Peyer's patch (tissue), 4 donors: ENCODE results near the gene SPSB2. TPM values are rescaled to one million over a fixed set of nuclear protein-coding genes. Genes with fewer than 3 reads are reported as not detected.
A peak's percentile ranks its signal among the peaks of the same experiment; 100 is the strongest.

Experiments used
- DNase-seq, 3 donors: peaks; one replicate each; pipeline ENCODE4 v3.0.0-alpha.2; 2017 to 2019
- H3K27ac ChIP-seq, 4 donors: fragments of 200-600 bp; sonication (generic); one replicate each; pipeline ENCODE4 v1.5.1; 2016 to 2019
- H3K27me3 ChIP-seq, 2 donors: fragments of 200-600 bp; sonication (generic); one replicate each; pipeline ENCODE4 v1.5.1; 2019
- H3K36me3 ChIP-seq, 3 donors: fragments of 200-600 bp; sonication (generic); one replicate each; pipeline ENCODE4 v1.5.1; 2016 to 2019
- H3K4me1 ChIP-seq, 4 donors: fragments of 200-600 bp; sonication (generic); one replicate each; pipeline ENCODE4 v1.5.1; 2016 to 2019
- H3K4me3 ChIP-seq, 4 donors: fragments of 200-600 bp; sonication (generic); 1 replicate in 3 of 4; 2 replicates in 1 of 4; pipeline ENCODE4 v1.5.1; 2016 to 2019; ENCODE audit warnings: mild to moderate bottlenecking in 1 of 4
- H3K9me3 ChIP-seq, 4 donors: fragments of 200-600 bp; sonication (generic); one replicate each; pipeline ENCODE4 v1.5.1; 2016 to 2019; ENCODE audit warnings: mild to moderate bottlenecking in 1 of 4
- CTCF ChIP-seq, 6 experiments: fragments of 450-650 bp in 4 of 6; fragments of 200-600 bp in 2 of 6; sonication (generic) in 1 of 6; IDR thresholded peaks; one replicate each; pipeline ENCODE4 v1.5.1; 2017 to 2019; ENCODE audit warnings: antibody characterized with exemption in 6 of 6, mild to moderate bottlenecking in 3 of 6, moderate library complexity in 1 of 6
- POLR2A ChIP-seq, 2 donors: fragments of 450-650 bp; IDR thresholded peaks; one replicate each; pipeline ENCODE4 v1.5.1; 2017; ENCODE audit warnings: antibody characterized with exemption in 2 of 2, mild to moderate bottlenecking in 2 of 2, moderate library complexity in 2 of 2
- total RNA-seq, 4 donors: library from RNA; depleted of rRNA; stranded (reverse); fragments of >200 nt; gene quantifications; one replicate each; pipeline ENCODE4 v1.1.0, GENCODE V29; 2016

Gene SPSB2
- total RNA-seq, 4 donors from 2014 or later, result 4.1 to 12.3 (median 9.9) TPM

DNA sequence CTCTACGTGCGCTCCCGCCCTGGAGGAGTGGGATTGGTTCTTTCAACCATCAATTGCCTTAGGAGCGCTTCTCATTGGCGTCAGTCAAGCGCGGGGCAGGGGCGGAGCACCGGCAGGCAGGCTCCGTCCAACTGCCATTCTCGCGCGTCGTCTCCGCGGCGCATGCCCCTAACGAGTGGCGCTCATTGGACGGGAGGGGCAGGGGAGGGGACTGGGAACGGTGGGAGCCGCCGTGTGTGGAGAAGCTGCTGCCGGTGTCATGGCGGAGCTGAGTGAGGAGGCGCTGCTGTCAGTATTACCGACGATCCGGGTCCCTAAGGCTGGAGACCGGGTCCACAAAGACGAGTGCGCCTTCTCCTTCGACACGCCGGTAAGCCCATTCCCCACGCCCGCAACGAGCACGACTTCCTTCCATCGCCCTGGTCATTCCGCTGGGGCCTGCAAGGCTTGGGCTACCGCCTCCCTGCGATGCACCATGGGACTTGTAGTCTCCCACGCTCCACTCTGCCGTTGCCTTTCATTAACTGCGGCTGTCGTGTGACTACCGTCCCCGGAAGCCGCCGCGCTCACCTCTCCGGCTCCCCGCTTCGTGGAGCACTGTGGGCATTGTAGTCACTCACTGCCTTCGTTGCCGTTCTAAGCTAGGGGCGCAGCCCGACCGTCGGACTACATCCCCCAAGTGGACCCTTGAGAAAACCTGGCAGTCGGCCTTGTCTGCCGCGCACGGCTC lies 21.0 kb downstream of the SPSB2 start, which contains the start of gene USP5:
Gene USP5 (plus strand): TSS at position 230 of the 730 bp plus-strand sequence. CDS start 30 bp downstream, at position 260.
- no peaks in the 10 kb centered on the region for H3K27me3 ChIP-seq
- H3K4me1 ChIP-seq, result peaks cover 0 to 14% (median 7%) of the 10 kb centered on the region in 4 donors
- H3K27ac ChIP-seq, result peak within 1 kb of the TSS; percentile 89 to 99 (median 96)
- peaks cover 0 to 32% (median 0%) of the 10 kb centered on the region in 3 donors for H3K36me3 ChIP-seq
- DNase-seq, result peak; percentile 97 to 100 (median 99)
- H3K9me3 ChIP-seq, result no peaks in the 10 kb centered on the region
- TF ChIP-seq CTCF (IDR thresholded peaks at IDR 0.05) (no peak), POLR2A (IDR thresholded peaks at IDR 0.05) (peak; percentile 32 to 62)
- peak within 1 kb of the TSS; percentile 57 to 74 (median 66) for H3K4me3 ChIP-seq

GRCh38 chr12:6851153-6851920 lies 21.8 kb downstream of the SPSB2 start, which contains the start of gene CDCA3:
CDCA3 (minus strand) TSS chr12:6851286; CDS start chr12:6850952, 334 bp downstream.
- peak; percentile 91 to 98 (median 94) for DNase-seq
- H3K4me1 ChIP-seq, result peaks cover 0 to 14% (median 7%) of the 10 kb centered on the region in 4 donors
- peak within 1 kb of the TSS; percentile 89 to 99 (median 96) for H3K27ac ChIP-seq
- peaks cover 0 to 32% (median 0%) of the 10 kb centered on the region in 3 donors for H3K36me3 ChIP-seq
- no peaks in the 10 kb centered on the region for H3K9me3 ChIP-seq
- H3K27me3 ChIP-seq, result no peaks in the 10 kb centered on the region
- H3K4me3 ChIP-seq, result peak within 1 kb of the TSS; percentile 57 to 74 (median 66)
- TF ChIP-seq CTCF (IDR thresholded peaks at IDR 0.05), result peak in 1 of 6 experiments; percentile 1
- TF ChIP-seq POLR2A (IDR thresholded peaks at IDR 0.05), result peak; percentile 98 to 99

DNA sequence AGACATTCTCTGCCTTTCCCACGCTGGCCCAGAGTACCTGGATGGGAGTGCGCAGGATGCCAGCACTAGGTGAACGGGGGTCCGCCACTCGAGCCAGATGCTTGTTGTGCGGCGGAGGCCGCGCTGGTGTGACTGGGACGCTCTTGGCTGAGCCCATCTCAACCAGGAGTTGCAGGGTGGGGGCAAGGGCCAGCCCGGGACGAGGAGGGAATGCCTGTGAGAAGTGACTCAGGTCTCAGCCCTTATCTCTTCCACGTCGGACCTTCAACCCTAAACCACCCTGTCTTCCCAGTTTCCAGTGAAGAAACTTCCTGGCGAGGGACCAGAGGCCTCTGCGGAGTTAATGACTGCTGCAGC lies 22.3 kb downstream of the SPSB2 start:
- peak in 2 of 3 donors; percentile 84 to 89 for DNase-seq
- Histone ChIP-seq H3K27ac (peak overlapping the region; percentile 89 to 99 (median 96)), H3K36me3 (peaks cover 0 to 32% (median 0%) of the 10 kb centered on the region in 3 donors), H3K4me3 (peak overlapping the region; percentile 57 to 74 (median 66)), H3K27me3 (no peaks in the 10 kb centered on the region), H3K9me3 (no peaks in the 10 kb centered on the region), H3K4me1 (peaks cover 0 to 14% (median 7%) of the 10 kb centered on the region in 4 donors)
- TF ChIP-seq POLR2A (IDR thresholded peaks at IDR 0.05) (peak; percentile 70 to 75), CTCF (IDR thresholded peaks at IDR 0.05) (no peak)

- H3K36me3 ChIP-seq, result peaks cover 0 to 31% (median 0%) of the 10 kb centered on the region in 3 donors
- H3K27ac ChIP-seq, result peak overlapping the region in 3 of 4 donors; percentile 96 to 99 (median 96)
- no peak for DNase-seq
- no peaks in the 10 kb centered on the region for H3K9me3 ChIP-seq
- TF ChIP-seq CTCF (IDR thresholded peaks at IDR 0.05), result no peak
- no peak for TF ChIP-seq POLR2A (IDR thresholded peaks at IDR 0.05)
- peaks cover 0 to 14% (median 7%) of the 10 kb centered on the region in 4 donors for H3K4me1 ChIP-seq
- H3K27me3 ChIP-seq, result no peaks in the 10 kb centered on the region
- peak overlapping the region in 3 of 4 donors; percentile 57 to 74 (median 71) for H3K4me3 ChIP-seq
Observed at GRCh38 chr12:6849976-6850560, 23.0 kb downstream of the SPSB2 start.

- peaks cover 0 to 14% (median 7%) of the 10 kb centered on the region in 4 donors for H3K4me1 ChIP-seq
- H3K9me3 ChIP-seq, result no peaks in the 10 kb centered on the region
- no peak for DNase-seq
- H3K27ac ChIP-seq, result no peak overlapping the region
- no peak for TF ChIP-seq CTCF (IDR thresholded peaks at IDR 0.05)
- no peak for TF ChIP-seq POLR2A (IDR thresholded peaks at IDR 0.05)
- H3K36me3 ChIP-seq, result peaks cover 0 to 31% (median 0%) of the 10 kb centered on the region in 3 donors
- no peaks in the 10 kb centered on the region for H3K27me3 ChIP-seq
- peak overlapping the region in 1 of 4 donors; percentile 71 for H3K4me3 ChIP-seq
Observed at GRCh38 chr12:6849427-6849826, 23.7 kb downstream of the SPSB2 start.
